GM19193 (cell line): ENCODE results near the gene COX5B.

Experiments used
- POLR2A ChIP-seq: IDR thresholded peaks from 4 replicates; pipeline ENCODE4 v1.6.1; 2011; ENCODE audit not compliant: insufficient read depth, insufficient read length; ENCODE audit errors: extremely low read depth

Gene COX5B

GRCh38 chr2:97675430-97676113 lies 29.7 kb downstream of the COX5B start:
- no peak for TF ChIP-seq POLR2A

DNA sequence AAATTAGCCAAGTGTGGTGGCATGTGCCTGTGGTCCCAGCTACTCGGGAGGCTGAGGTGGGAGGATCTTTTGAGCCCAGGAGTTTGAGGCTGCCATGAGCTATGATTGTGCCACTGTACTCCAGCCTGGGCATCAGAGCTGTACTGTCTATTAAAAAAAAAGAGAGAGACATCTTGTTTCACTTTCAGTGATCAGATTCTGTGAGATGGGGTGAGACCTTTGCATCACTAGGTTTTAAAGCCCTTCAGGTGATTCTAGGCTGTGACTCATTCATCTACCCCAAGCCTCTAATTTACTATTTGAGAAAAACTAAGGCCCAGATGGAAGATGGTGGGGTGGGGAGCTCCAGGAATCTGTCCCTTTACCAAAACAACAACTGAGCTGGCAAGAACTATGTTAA lies 30.8 kb downstream of the COX5B start:
- no peak for TF ChIP-seq POLR2A

DNA sequence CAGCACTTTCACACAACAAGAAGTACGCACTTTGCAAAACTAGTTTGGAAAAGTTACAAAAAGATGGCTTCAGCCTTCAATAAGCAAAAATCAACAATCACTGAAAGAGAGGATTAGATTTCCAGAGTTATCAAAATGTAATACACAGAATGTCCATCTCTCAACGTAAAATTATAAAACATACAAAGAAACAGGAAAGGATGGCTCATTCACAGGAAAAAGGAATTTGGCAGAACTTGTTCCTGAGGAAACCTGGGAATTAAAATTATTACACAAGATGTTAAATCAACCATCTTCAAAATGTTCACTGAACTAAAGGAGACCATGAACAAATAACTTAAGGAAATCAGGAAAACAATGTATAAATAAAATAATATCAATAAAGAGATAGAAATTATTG lies 31.6 kb downstream of the COX5B start:
- TF ChIP-seq POLR2A, result no peak

DNA sequence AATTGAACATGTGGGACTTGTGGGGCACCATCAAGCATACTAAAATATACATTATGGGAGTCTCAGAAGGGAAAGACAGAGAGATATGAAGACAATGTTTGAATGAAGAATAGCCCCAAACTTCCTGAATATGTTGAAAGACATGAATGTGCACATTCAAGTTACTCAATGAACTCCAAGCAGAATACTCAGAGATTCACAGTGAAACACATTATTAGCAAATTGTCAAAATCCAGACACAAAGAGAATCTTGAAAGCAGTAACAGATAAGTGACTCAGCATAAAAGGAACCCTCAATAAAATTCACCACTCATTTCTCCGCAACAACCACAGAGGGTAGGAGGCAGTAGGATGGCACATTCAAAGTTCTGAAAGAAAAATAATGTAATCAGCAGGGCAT lies 32.4 kb downstream of the COX5B start:
- no peak for TF ChIP-seq POLR2A

DNA sequence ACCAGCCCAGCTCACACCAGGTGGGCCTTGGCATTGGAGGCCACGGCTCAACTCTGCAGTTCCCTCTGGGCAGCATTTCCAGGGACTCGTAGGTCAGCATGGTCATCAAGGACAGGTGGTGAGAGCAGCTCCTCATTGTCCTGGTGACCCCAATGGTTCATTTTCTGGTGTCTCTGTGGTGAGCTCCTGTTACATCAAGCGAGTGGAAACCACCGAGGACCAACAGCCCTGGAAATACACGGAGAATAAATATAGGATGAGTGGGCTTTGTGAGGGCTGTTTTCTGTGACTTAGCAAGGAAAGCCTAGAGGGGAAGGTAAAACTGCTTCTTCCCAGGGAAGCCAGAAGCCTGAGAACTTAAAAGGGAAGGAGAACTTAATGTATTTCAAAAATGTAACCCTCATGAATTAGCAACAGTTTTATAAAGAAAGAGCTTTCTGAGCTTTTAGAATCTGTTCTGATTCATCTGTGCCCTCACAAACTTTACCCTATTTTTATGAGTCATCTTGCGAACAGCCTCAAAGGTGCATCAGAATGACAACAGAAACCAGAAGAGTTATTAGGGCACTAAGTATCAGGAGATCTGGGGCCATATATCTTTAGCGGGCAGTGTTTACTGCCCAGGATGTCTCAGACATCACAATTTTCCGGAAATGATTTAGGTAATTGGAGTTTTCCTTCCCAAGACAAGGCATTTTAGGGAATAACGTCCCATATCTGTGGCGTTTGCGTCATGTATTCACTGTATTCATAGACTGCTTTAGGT lies 42.4 kb downstream of the COX5B start:
- TF ChIP-seq POLR2A, result no peak

DNA sequence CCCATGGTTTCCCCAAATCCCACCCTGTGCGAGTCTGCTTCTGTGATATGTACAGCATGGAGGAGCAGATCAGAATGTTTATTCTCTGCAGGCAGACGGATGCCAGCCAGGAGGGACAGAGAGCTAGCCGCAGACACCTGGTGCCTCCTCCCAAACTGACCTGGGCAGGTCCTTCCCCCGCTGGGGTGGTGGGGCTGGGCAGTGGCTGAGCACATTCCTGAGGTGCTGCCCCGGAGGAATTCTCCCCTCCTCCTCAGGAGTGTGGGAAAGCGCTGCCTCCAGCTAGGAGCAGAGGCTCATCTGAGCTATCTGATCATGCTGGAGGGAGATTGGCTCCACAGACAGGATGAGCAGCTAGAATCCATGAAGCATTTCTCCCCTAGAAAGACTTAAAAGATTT lies 45.3 kb downstream of the COX5B start:
- TF ChIP-seq POLR2A, result no peak

- no peak for TF ChIP-seq POLR2A
These were observed 47.6 kb downstream of the COX5B start for GRCh38 chr2:97693476-97693875.

GRCh38 chr2:97695744-97696143 lies 49.9 kb downstream of the COX5B start:
- TF ChIP-seq POLR2A, result no peak

- no peak for TF ChIP-seq POLR2A
These were observed 51.7 kb downstream of the COX5B start for GRCh38 chr2:97697252-97698235.
